Loucy (cell line): ENCODE measurements around the gene HRH1.
"Not testable (repeated sequence)": the region's sequence is repeated elsewhere in the genome, so short reads cannot be mapped to it uniquely, and the experiment has no call there.

Experiments used
- H2AFZ ChIP-seq: fragments of 200-600 bp; sonication (generic); 2 replicates; pipeline ENCODE4 v1.6.0; 2016; ENCODE audit warnings: antibody characterized with exemption, mild to moderate bottlenecking, low read length, moderate library complexity
- H3F3A ChIP-seq: fragments of 200-600 bp; 2 replicates; pipeline ENCODE4 v1.6.0; 2016; ENCODE audit warnings: antibody characterized with exemption, low read depth, mild to moderate bottlenecking
- H3K27me3 ChIP-seq: fragments of 200-600 bp; sonication (generic); 2 replicates; pipeline ENCODE4 v1.6.1; 2014; ENCODE audit warnings: low read length, mild to moderate bottlenecking; ENCODE audit not compliant: insufficient read depth, poor library complexity, severe bottlenecking
- H3K36me3 ChIP-seq: fragments of 200-600 bp; sonication (generic); 2 replicates; pipeline ENCODE4 v1.6.1; 2016; ENCODE audit warnings: low read length; ENCODE audit not compliant: insufficient read depth
- H3K4me1 ChIP-seq: fragments of 200-600 bp; sonication (generic); 2 replicates; pipeline ENCODE4 v1.5.1; 2014; ENCODE audit warnings: low read length, mild to moderate bottlenecking; ENCODE audit not compliant: insufficient read depth, poor library complexity, severe bottlenecking
- H3K4me2 ChIP-seq: fragments of 200-600 bp; sonication (generic); 2 replicates; pipeline ENCODE4 v1.6.0; 2014; ENCODE audit warnings: antibody characterized with exemption, low read length, low read depth, mild to moderate bottlenecking; ENCODE audit not compliant: poor library complexity, severe bottlenecking
- H3K4me3 ChIP-seq: fragments of 200-600 bp; sonication (generic); 2 replicates; pipeline ENCODE4 v1.5.1; 2014; ENCODE audit warnings: low read length, mild to moderate bottlenecking, mixed read lengths; ENCODE audit not compliant: poor library complexity, severe bottlenecking
- H3K79me2 ChIP-seq: fragments of 200-600 bp; sonication (generic); 2 replicates; pipeline ENCODE4 v1.6.1; 2014; ENCODE audit warnings: low read length; ENCODE audit not compliant: insufficient read depth
- H3K9ac ChIP-seq: fragments of 200-600 bp; sonication (generic); 2 replicates; pipeline ENCODE4 v1.6.0; 2014; ENCODE audit warnings: mild to moderate bottlenecking, low read depth, low read length, moderate library complexity; ENCODE audit not compliant: poor library complexity, severe bottlenecking
- H3K9me2 ChIP-seq: fragments of 200-600 bp; sonication (generic); replicated peaks from 2 replicates; pipeline ENCODE4 v1.6.1; 2016; ENCODE audit warnings: low read depth, low read length, mixed read lengths
- H3K9me3 ChIP-seq: fragments of 200-600 bp; sonication (generic); 2 replicates; pipeline ENCODE4 v1.6.1; 2014; ENCODE audit warnings: mild to moderate bottlenecking, antibody characterized with exemption, low read length, low read depth; ENCODE audit not compliant: insufficient read depth
- H4K20me1 ChIP-seq: fragments of 200-600 bp; sonication (generic); 2 replicates; pipeline ENCODE4 v1.6.0; 2014; ENCODE audit warnings: antibody characterized with exemption, low read length, mild to moderate bottlenecking; ENCODE audit not compliant: insufficient read depth, poor library complexity, severe bottlenecking
- CTCF ChIP-seq: fragments of 200-600 bp; sonication (generic); conservative IDR thresholded peaks from 2 replicates; pipeline ENCODE4 v1.5.1; 2014; ENCODE audit warnings: mild to moderate bottlenecking, antibody characterized with exemption, low read length
- EZH2phosphoT487 ChIP-seq: fragments of 200-600 bp; IDR thresholded peaks from 2 replicates; pipeline ENCODE4 v1.6.1; 2018; ENCODE audit warnings: antibody characterized with exemption, mild to moderate bottlenecking, moderate library complexity, borderline replicate concordance

The HRH1 gene

GRCh38 chr3:11203961-11204360, 49.7 kb downstream of the HRH1 start:
- Histone ChIP-seq H3K9me3 (no peaks in the 10 kb centered on the region), H3K4me2 (no peak overlapping the region), H3K9ac (no peak overlapping the region), H3K79me2 (no peaks in the 10 kb centered on the region), H4K20me1 (no peaks in the 10 kb centered on the region), H3K36me3 (no peaks in the 10 kb centered on the region), H3K4me3 (no peak overlapping the region), H3K27me3 (no peaks in the 10 kb centered on the region), H3F3A (no peaks in the 10 kb centered on the region), H3K4me1 (no peaks in the 10 kb centered on the region), H2AFZ (no peak overlapping the region), H3K9me2 (no peaks in the 10 kb centered on the region)
- TF ChIP-seq EZH2phosphoT487 (no peak), CTCF (no peak)

GRCh38 chr3:11204697-11205348, 50.5 kb downstream of the HRH1 start:
- Histone ChIP-seq H3K4me1 (no peaks in the 10 kb centered on the region), H4K20me1 (no peaks in the 10 kb centered on the region), H3K79me2 (no peaks in the 10 kb centered on the region)

GRCh38 chr3:11205881-11206280, 51.6 kb downstream of the HRH1 start:
- H3K4me1 ChIP-seq, H4K20me1 ChIP-seq, H3K36me3 ChIP-seq, H3K9me2 ChIP-seq, H3K4me3 ChIP-seq, H3K9me3 ChIP-seq, H3K27me3 ChIP-seq, H3K9ac ChIP-seq, H3K4me2 ChIP-seq, H3K79me2 ChIP-seq, H3F3A ChIP-seq, H2AFZ ChIP-seq: not testable (repeated sequence)
- peak; percentile 29; the same call in 1 of the 2 replicates for TF ChIP-seq CTCF

More at GRCh38 chr3:11204697-11205348, 50.5 kb downstream of the HRH1 start:
- Histone ChIP-seq H3K9ac (no peak overlapping the region), H3K9me3 (no peaks in the 10 kb centered on the region), H3K4me3 (no peak overlapping the region), H3F3A (no peaks in the 10 kb centered on the region), H3K36me3 (no peaks in the 10 kb centered on the region), H2AFZ (no peak overlapping the region), H3K27me3 (no peaks in the 10 kb centered on the region), H3K9me2 (no peaks in the 10 kb centered on the region), H3K4me2 (no peak overlapping the region)
- TF ChIP-seq CTCF, result no peak
- TF ChIP-seq EZH2phosphoT487, result no peak
